LNCAP (cell line): ENCODE results near the gene GLT8D2.

Experiments
- CTCF ChIP-seq: fragments of 450-650 bp; IDR thresholded peaks from 2 replicates; pipeline ENCODE4 v1.5.1; 2017; ENCODE audit warnings: mild to moderate bottlenecking

The GLT8D2 gene

GRCh38 chr12:103994235-103994634 is 55.8 kb downstream of the GLT8D2 start:
- TF ChIP-seq CTCF = no peak

- no peak for TF ChIP-seq CTCF
These were observed 63.2 kb downstream of the GLT8D2 start for GRCh38 chr12:103986829-103987228.

GRCh38 chr12:103978384-103978982 is 71.5 kb downstream of the GLT8D2 start:
- TF ChIP-seq CTCF = no peak

- TF ChIP-seq CTCF = no peak
These were observed 74.6 kb downstream of the GLT8D2 start for GRCh38 chr12:103975368-103975767.

GRCh38 chr12:103973909-103974308 is 76.1 kb downstream of the GLT8D2 start:
- no peak for TF ChIP-seq CTCF

GRCh38 chr12:103969391-103969790 is 80.6 kb downstream of the GLT8D2 start:
- TF ChIP-seq CTCF = no peak

GRCh38 chr12:103966736-103967135 is 83.3 kb downstream of the GLT8D2 start:
- TF ChIP-seq CTCF = no peak
